H9 (cell line): ENCODE data around the gene PPFIBP1. TPM values are rescaled to one million over a fixed set of nuclear protein-coding genes. Genes with fewer than 3 reads are reported as not detected.

ENCODE experiments used
- DNase-seq: peaks from one replicate; pipeline ENCODE4 v3.0.0-alpha.2; 2017
- H2AFZ ChIP-seq: one replicate; pipeline ENCODE4 v1.6.1; 2013; ENCODE audit warnings: mild to moderate bottlenecking, low read length, control low read depth, moderate library complexity
- H2AK5ac ChIP-seq: 2 replicates; pipeline ENCODE4 v1.6.1; 2013; ENCODE audit warnings: low read length, control low read depth, mixed read lengths; ENCODE audit not compliant: insufficient read length
- H2BK120ac ChIP-seq: one replicate; pipeline ENCODE4 v1.6.1; 2013; ENCODE audit warnings: low read depth, mild to moderate bottlenecking, low read length, control low read depth, inconsistent platforms; ENCODE audit not compliant: poor library complexity, severe bottlenecking
- H2BK12ac ChIP-seq: 2 replicates; pipeline ENCODE4 v1.6.1; 2013; ENCODE audit warnings: low read length, control low read depth, mixed read lengths, low read depth; ENCODE audit not compliant: insufficient read length
- H2BK15ac ChIP-seq: 2 replicates; pipeline ENCODE4 v1.6.1; 2013; ENCODE audit warnings: low read depth, low read length, control low read depth
- H2BK20ac ChIP-seq: one replicate; pipeline ENCODE4 v1.6.1; 2013; ENCODE audit warnings: low read depth, mild to moderate bottlenecking, low read length, control low read depth, inconsistent platforms; ENCODE audit not compliant: poor library complexity, severe bottlenecking
- H2BK5ac ChIP-seq: 2 replicates; pipeline ENCODE4 v1.6.1; 2013; ENCODE audit warnings: low read length, control low read depth, mixed read lengths; ENCODE audit not compliant: insufficient read length
- H3K14ac ChIP-seq: 2 replicates; pipeline ENCODE4 v1.6.1; 2013; ENCODE audit warnings: low read length, control low read depth; ENCODE audit not compliant: insufficient read depth
- H3K18ac ChIP-seq: 2 replicates; pipeline ENCODE4 v1.6.1; 2013; ENCODE audit warnings: low read depth, mild to moderate bottlenecking, mixed read lengths, low read length, control low read depth; ENCODE audit not compliant: insufficient read length
- H3K23ac ChIP-seq: 2 replicates; pipeline ENCODE4 v1.6.1; 2013; ENCODE audit warnings: low read length, control low read depth, mixed read lengths, low read depth; ENCODE audit not compliant: insufficient read length
- H3K23me2 ChIP-seq: 2 replicates; pipeline ENCODE4 v1.6.1; 2013; ENCODE audit warnings: low read depth, mild to moderate bottlenecking, mixed read lengths, low read length, control low read depth; ENCODE audit not compliant: insufficient read length, poor library complexity, severe bottlenecking
- H3K27ac ChIP-seq: 2 replicates; pipeline ENCODE4 v1.5.1; 2013; ENCODE audit warnings: low read length, control low read depth, mixed read lengths, low read depth; ENCODE audit not compliant: insufficient read length
- H3K27me3 ChIP-seq: 2 replicates; pipeline ENCODE4 v1.6.1; 2013; ENCODE audit warnings: low read length, control low read depth, inconsistent platforms; ENCODE audit not compliant: insufficient read depth
- H3K4ac ChIP-seq: 2 replicates; pipeline ENCODE4 v1.6.1; 2013; ENCODE audit warnings: low read depth, mild to moderate bottlenecking, control low read depth, inconsistent platforms, low read length, moderate library complexity
- H3K4me1 ChIP-seq: 2 replicates; pipeline ENCODE4 v1.6.1; 2013; ENCODE audit warnings: low read length, control low read depth, inconsistent platforms; ENCODE audit not compliant: insufficient read depth
- H3K4me2 ChIP-seq: 2 replicates; pipeline ENCODE4 v1.6.1; 2013; ENCODE audit warnings: low read length, control low read depth, mixed read lengths; ENCODE audit not compliant: insufficient read length, insufficient read depth
- H3K56ac ChIP-seq: 2 replicates; pipeline ENCODE4 v1.6.1; 2013; ENCODE audit warnings: low read depth, mild to moderate bottlenecking, mixed read lengths, low read length, control low read depth; ENCODE audit not compliant: insufficient read length
- H3K79me1 ChIP-seq: 2 replicates; pipeline ENCODE4 v1.6.1; 2013; ENCODE audit warnings: low read depth, mild to moderate bottlenecking, moderate library complexity, low read length, control low read depth, inconsistent platforms; ENCODE audit not compliant: insufficient read depth, poor library complexity, severe bottlenecking
- H3K79me2 ChIP-seq: 2 replicates; pipeline ENCODE4 v1.6.1; 2013; ENCODE audit warnings: low read length, control low read depth, inconsistent platforms; ENCODE audit not compliant: insufficient read depth
- H3K9ac ChIP-seq: 2 replicates; pipeline ENCODE4 v1.6.1; 2013; ENCODE audit warnings: low read length, control low read depth, mixed read lengths; ENCODE audit not compliant: insufficient read length; ENCODE audit errors: extremely low read depth
- H3K9me3 ChIP-seq: one replicate; pipeline ENCODE4 v1.6.1; 2013; ENCODE audit warnings: low read depth, low read length, inconsistent platforms; ENCODE audit not compliant: control insufficient read depth
- H3T11ph ChIP-seq: one replicate; pipeline ENCODE4 v1.6.1; 2013; ENCODE audit warnings: mild to moderate bottlenecking, low read length, control low read depth, inconsistent platforms
- H4K20me1 ChIP-seq: one replicate; pipeline ENCODE4 v1.6.1; 2013; ENCODE audit not compliant: control insufficient read depth, insufficient read length, insufficient read depth
- H4K5ac ChIP-seq: 2 replicates; pipeline ENCODE4 v1.6.1; 2013; ENCODE audit warnings: low read depth, mild to moderate bottlenecking, mixed read lengths, low read length, control low read depth; ENCODE audit not compliant: insufficient read length
- H4K8ac ChIP-seq: replicated peaks from 2 replicates; pipeline ENCODE4 v1.6.1; 2013; ENCODE audit warnings: low read length, control low read depth, mixed read lengths, low read depth; ENCODE audit not compliant: insufficient read length
- H4K91ac ChIP-seq: 2 replicates; pipeline ENCODE4 v1.6.1; 2013; ENCODE audit warnings: low read depth, mild to moderate bottlenecking, moderate library complexity, mixed read lengths, low read length, control low read depth; ENCODE audit not compliant: insufficient read length
- H3K27ac Mint-ChIP-seq, 3 experiments: 2 replicates in 2 of 3; 3 replicates in 1 of 3; pipeline ENCODE4 v1.8.0; 2020 to 2021; ENCODE audit warnings: mixed read lengths in 3 of 3, mild to moderate bottlenecking in 1 of 3, moderate library complexity in 1 of 3
- H3K27me3 Mint-ChIP-seq: 2 replicates; pipeline ENCODE4 v1.8.0; 2021; ENCODE audit warnings: low read depth, mild to moderate bottlenecking, moderate library complexity, mixed read lengths
- H3K36me3 Mint-ChIP-seq, 3 experiments: 2 replicates in 2 of 3; 3 replicates in 1 of 3; pipeline ENCODE4 v1.8.0; 2020 to 2021; ENCODE audit warnings: low read depth in 3 of 3, mixed read lengths in 3 of 3; ENCODE audit not compliant: insufficient read depth in 1 of 3
- H3K4me1 Mint-ChIP-seq, 2 experiments: 2 replicates each; pipeline ENCODE4 v1.8.0; 2020; ENCODE audit warnings: mixed read lengths in 2 of 2
- H3K4me3 Mint-ChIP-seq, 2 experiments: 2 replicates in 1 of 2; 3 replicates in 1 of 2; pipeline ENCODE4 v1.8.0; 2020 to 2021; ENCODE audit warnings: mild to moderate bottlenecking in 2 of 2, mixed read lengths in 2 of 2, moderate library complexity in 1 of 2
- H3K9me3 Mint-ChIP-seq, 2 experiments: 2 replicates in 1 of 2; 3 replicates in 1 of 2; pipeline ENCODE4 v1.8.0; 2020; ENCODE audit warnings: mild to moderate bottlenecking in 2 of 2, mixed read lengths in 2 of 2, moderate library complexity in 1 of 2
- WGBS: extraction: QIAGEN DNeasy Blood & Tissue Kit; methylation state at CpG from one replicate; pipeline ENCODE4 v1.1.7; 2013; ENCODE audit warnings: missing lambda C conversion rate, low lambda C conversion rate, mixed read lengths; ENCODE audit not compliant: insufficient read length; ENCODE audit errors: extremely low coverage; 5-methylcytosine and 5-hydroxymethylcytosine counted together
- total RNA-seq: library from RNA; stranded (reverse); gene quantifications from 2 replicates; pipeline ENCODE4 v1.2.1, GENCODE V29; 2021
- TF ChIP-seq, protein P1 (sequence below): fragments of 200-600 bp; sonication (generic); conservative IDR thresholded peaks from 3 replicates; pipeline ENCODE4 v1.8.0; 2021; ENCODE audit warnings: antibody characterized with exemption, mild to moderate bottlenecking

The PPFIBP1 gene
- total RNA-seq, 1 experiment from 2014 or later: 29.2 TPM

DNA sequence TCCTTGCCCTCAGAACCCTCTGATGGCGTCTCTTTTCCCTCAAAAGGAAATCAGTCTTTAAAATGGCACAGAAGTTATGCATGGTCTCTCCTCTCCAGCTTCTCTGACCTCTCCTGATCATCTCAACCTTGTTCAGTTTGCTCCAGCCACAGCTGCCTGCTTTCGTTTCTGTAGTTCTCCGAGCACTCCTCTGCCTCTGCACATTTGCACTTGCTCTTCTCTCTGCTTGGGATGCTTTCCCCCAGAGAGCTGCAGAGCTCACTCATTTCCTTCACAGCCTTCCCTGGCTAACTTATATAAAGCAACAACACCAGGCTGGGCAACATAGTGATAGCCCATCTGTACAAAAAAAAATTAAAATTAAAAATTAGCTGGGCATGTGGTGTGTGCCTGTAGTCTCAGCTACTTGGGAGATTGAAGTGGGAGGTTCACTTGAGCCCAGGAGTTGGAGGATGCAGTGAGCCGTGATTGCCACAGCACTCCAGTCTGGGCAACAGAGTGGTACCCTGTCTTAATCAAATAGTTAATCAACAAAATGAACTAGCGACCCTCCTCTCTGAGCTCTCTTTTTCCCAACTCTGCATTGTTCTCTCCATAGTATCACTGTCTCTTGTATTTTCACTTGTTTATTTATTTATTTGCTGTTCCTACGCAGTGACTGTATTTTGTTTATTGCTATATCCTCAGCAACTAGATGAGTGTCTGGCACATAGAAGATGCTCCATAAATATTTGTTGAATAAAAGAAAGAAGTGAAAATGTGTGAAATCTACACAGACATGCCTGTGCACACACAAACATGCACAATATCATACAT, 37.7 kb downstream of the PPFIBP1 start:
- Histone ChIP-seq H3K9me3 (no peaks in the 10 kb centered on the region), H4K8ac (no peak overlapping the region), H2BK20ac (no peak overlapping the region), H3K4me1 (peaks cover 2% of the 10 kb centered on the region; the same call in 1 of the 2 replicates), H3K79me2 (no peaks in the 10 kb centered on the region), H2BK120ac (no peak overlapping the region), H3K9ac (no peak overlapping the region), H3K4ac (no peak overlapping the region), H3K23ac (no peak overlapping the region), H3K27me3 (no peaks in the 10 kb centered on the region), H3K14ac (no peak overlapping the region), H4K20me1 (no peaks in the 10 kb centered on the region), H2BK12ac (no peak overlapping the region), H4K5ac (no peak overlapping the region), H2BK5ac (no peak overlapping the region), H3T11ph (no peak overlapping the region), H3K27ac (no peak overlapping the region), H2AFZ (no peak overlapping the region), H2BK15ac (no peak overlapping the region), H3K18ac (no peak overlapping the region), H3K56ac (no peak overlapping the region), H3K79me1 (no peaks in the 10 kb centered on the region), H4K91ac (no peak overlapping the region), H2AK5ac (no peak overlapping the region), H3K23me2 (no peaks in the 10 kb centered on the region), H3K4me2 (no peak overlapping the region)
- Mint-ChIP-seq H3K27ac (peak overlapping the region in 1 of 3 experiments; percentile 79; a peak in 2 of 7 replicates), H3K27me3 (no peaks in the 10 kb centered on the region), H3K4me1 (peaks cover 21 to 32% of the 10 kb centered on the region in 2 experiments), H3K36me3 (peaks cover 0 to 8% (median 0%) of the 10 kb centered on the region in 3 experiments; a peak in 1 of 7 replicates), H3K9me3 (peaks cover 0 to 2% of the 10 kb centered on the region in 2 experiments; a peak in 1 of 5 replicates), H3K4me3 (no peak overlapping the region)
- TF ChIP-seq, protein P1, sequence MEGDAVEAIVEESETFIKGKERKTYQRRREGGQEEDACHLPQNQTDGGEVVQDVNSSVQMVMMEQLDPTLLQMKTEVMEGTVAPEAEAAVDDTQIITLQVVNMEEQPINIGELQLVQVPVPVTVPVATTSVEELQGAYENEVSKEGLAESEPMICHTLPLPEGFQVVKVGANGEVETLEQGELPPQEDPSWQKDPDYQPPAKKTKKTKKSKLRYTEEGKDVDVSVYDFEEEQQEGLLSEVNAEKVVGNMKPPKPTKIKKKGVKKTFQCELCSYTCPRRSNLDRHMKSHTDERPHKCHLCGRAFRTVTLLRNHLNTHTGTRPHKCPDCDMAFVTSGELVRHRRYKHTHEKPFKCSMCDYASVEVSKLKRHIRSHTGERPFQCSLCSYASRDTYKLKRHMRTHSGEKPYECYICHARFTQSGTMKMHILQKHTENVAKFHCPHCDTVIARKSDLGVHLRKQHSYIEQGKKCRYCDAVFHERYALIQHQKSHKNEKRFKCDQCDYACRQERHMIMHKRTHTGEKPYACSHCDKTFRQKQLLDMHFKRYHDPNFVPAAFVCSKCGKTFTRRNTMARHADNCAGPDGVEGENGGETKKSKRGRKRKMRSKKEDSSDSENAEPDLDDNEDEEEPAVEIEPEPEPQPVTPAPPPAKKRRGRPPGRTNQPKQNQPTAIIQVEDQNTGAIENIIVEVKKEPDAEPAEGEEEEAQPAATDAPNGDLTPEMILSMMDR: no peak
- DNase-seq: no peak
- WGBS: no CpG with 5 or more reads among the region's 6 CpGs
